ENCODE measurements around the gene DRG2. TPM values are rescaled to one million over a fixed set of nuclear protein-coding genes. Genes with fewer than 3 reads are reported as not detected.

The DRG2 gene
- total RNA-seq, 1 donor, result 32.5 TPM

GRCh38 chr17:18065546-18065945 is 22.2 kb upstream of the DRG2 start:
- no peaks in the 10 kb centered on the region for H3K27me3 ChIP-seq (ENCODE audit: insufficient read depth, low read length)
- H3K9me3 ChIP-seq (ENCODE audit: low read depth, low read length), result no peaks in the 10 kb centered on the region
- no peaks in the 10 kb centered on the region for H3K4me1 ChIP-seq (ENCODE audit: insufficient read depth, low read length)
- no peak overlapping the region for H3K4me3 ChIP-seq (ENCODE audit: low read length)

DNA sequence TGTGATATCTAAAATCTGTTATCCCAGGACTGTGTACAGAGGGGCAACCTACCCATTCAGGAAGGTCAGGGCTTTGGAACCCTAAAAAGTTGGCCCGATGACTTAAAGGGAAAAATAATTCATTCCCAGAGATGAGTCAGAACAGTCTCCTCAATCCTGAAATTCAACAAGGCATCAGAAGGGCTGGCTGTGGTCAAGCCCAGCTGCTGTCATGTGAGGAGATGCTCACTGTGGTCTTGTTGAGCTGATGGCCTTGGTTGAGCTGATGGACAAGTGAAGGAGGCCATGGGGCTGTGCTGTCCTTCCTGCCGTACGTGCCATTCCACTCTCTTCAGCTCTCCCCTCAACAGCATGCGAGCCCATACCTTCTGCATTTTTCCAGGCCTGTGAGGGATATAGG is 20.9 kb upstream of the DRG2 start:
- H3K4me1 ChIP-seq (ENCODE audit: insufficient read depth, low read length), result peaks cover 7% of the 10 kb centered on the region
- no peak overlapping the region for H3K4me3 ChIP-seq (ENCODE audit: low read length)
- H3K27me3 ChIP-seq (ENCODE audit: insufficient read depth, low read length), result no peaks in the 10 kb centered on the region
- no peaks in the 10 kb centered on the region for H3K9me3 ChIP-seq (ENCODE audit: low read depth, low read length)

GRCh38 chr17:18069101-18069500 is 18.6 kb upstream of the DRG2 start:
- H3K4me3 ChIP-seq (ENCODE audit: low read length), result no peak overlapping the region
- H3K4me1 ChIP-seq (ENCODE audit: insufficient read depth, low read length), result peaks cover 7% of the 10 kb centered on the region
- no peaks in the 10 kb centered on the region for H3K9me3 ChIP-seq (ENCODE audit: low read depth, low read length)
- no peaks in the 10 kb centered on the region for H3K27me3 ChIP-seq (ENCODE audit: insufficient read depth, low read length)

- Histone ChIP-seq H3K4me1 (ENCODE audit: insufficient read depth, low read length) (peaks cover 7% of the 10 kb centered on the region), H3K4me3 (ENCODE audit: low read length) (no peak overlapping the region), H3K27me3 (ENCODE audit: insufficient read depth, low read length) (no peaks in the 10 kb centered on the region), H3K9me3 (ENCODE audit: low read depth, low read length) (no peaks in the 10 kb centered on the region)
Observed at GRCh38 chr17:18070861-18071340, 16.8 kb upstream of the DRG2 start.

GRCh38 chr17:18071751-18072150 is 16.0 kb upstream of the DRG2 start:
- H3K27me3 ChIP-seq (ENCODE audit: insufficient read depth, low read length), result no peaks in the 10 kb centered on the region
- peaks cover 7% of the 10 kb centered on the region for H3K4me1 ChIP-seq (ENCODE audit: insufficient read depth, low read length)
- H3K9me3 ChIP-seq (ENCODE audit: low read depth, low read length), result no peaks in the 10 kb centered on the region
- H3K4me3 ChIP-seq (ENCODE audit: low read length), result no peak overlapping the region

GRCh38 chr17:18074566-18075272 is 13.0 kb upstream of the DRG2 start:
- Histone ChIP-seq H3K4me3 (ENCODE audit: low read length) (no peak overlapping the region), H3K27me3 (ENCODE audit: insufficient read depth, low read length) (no peaks in the 10 kb centered on the region), H3K9me3 (ENCODE audit: low read depth, low read length) (no peaks in the 10 kb centered on the region), H3K4me1 (ENCODE audit: insufficient read depth, low read length) (peaks cover 7% of the 10 kb centered on the region)

- no peaks in the 10 kb centered on the region for H3K4me1 ChIP-seq (ENCODE audit: insufficient read depth, low read length)
- no peaks in the 10 kb centered on the region for H3K9me3 ChIP-seq (ENCODE audit: low read depth, low read length)
- H3K4me3 ChIP-seq (ENCODE audit: low read length), result no peak overlapping the region
- no peaks in the 10 kb centered on the region for H3K27me3 ChIP-seq (ENCODE audit: insufficient read depth, low read length)
Observed at GRCh38 chr17:18076936-18077335, 10.8 kb upstream of the DRG2 start.

- H3K4me1 ChIP-seq (ENCODE audit: insufficient read depth, low read length), result no peaks in the 10 kb centered on the region
- H3K27me3 ChIP-seq (ENCODE audit: insufficient read depth, low read length), result no peaks in the 10 kb centered on the region
- H3K4me3 ChIP-seq (ENCODE audit: low read length), result no peak overlapping the region
- H3K9me3 ChIP-seq (ENCODE audit: low read depth, low read length), result no peaks in the 10 kb centered on the region
Observed at GRCh38 chr17:18079543-18079942, 8.2 kb upstream of the DRG2 start.

GRCh38 chr17:18084256-18084655 is 3.5 kb upstream of the DRG2 start:
- peaks cover 18% of the 10 kb centered on the region for H3K4me1 ChIP-seq (ENCODE audit: insufficient read depth, low read length)
- H3K27me3 ChIP-seq (ENCODE audit: insufficient read depth, low read length), result no peaks in the 10 kb centered on the region
- no peaks in the 10 kb centered on the region for H3K9me3 ChIP-seq (ENCODE audit: low read depth, low read length)

GRCh38 chr17:18089613-18090012 is 1.9 kb downstream of the DRG2 start:
- no peaks in the 10 kb centered on the region for H3K9me3 ChIP-seq (ENCODE audit: low read depth, low read length)
- peaks cover 24% of the 10 kb centered on the region for H3K4me1 ChIP-seq (ENCODE audit: insufficient read depth, low read length)
- H3K27me3 ChIP-seq (ENCODE audit: insufficient read depth, low read length), result no peaks in the 10 kb centered on the region
- no peak overlapping the region for H3K4me3 ChIP-seq (ENCODE audit: low read length)

More at GRCh38 chr17:18084256-18084655, 3.5 kb upstream of the DRG2 start:
- no peak overlapping the region for H3K4me3 ChIP-seq (ENCODE audit: low read length)

- Histone ChIP-seq H3K9me3 (ENCODE audit: low read depth, low read length) (no peaks in the 10 kb centered on the region), H3K4me1 (ENCODE audit: insufficient read depth, low read length) (peaks cover 10% of the 10 kb centered on the region), H3K27me3 (ENCODE audit: insufficient read depth, low read length) (no peaks in the 10 kb centered on the region), H3K4me3 (ENCODE audit: low read length) (no peak overlapping the region)
Observed at GRCh38 chr17:18093616-18094408, 6.1 kb downstream of the DRG2 start.

DNA sequence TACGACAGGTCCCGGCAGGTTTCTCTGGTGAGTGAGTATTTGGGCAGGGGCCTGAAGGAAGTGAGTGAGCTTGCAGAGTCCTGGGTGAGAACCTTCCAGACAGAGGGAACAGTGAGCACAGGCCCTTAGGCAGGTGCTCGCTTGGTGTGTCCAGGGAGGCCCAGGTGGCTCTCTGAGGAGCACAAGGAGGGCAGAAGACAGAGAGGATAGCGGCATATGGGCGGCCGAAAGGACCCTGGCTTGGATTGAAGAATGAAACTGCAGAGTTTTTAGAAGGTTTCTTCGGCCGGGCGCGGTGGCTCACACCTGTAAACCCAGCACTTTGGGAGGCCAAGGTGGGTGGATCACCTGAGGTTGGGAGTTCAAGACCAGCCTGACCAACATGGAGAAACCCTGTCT is 6.7 kb downstream of the DRG2 start:
- Histone ChIP-seq H3K9me3 (ENCODE audit: low read depth, low read length) (no peaks in the 10 kb centered on the region), H3K4me1 (ENCODE audit: insufficient read depth, low read length) (peaks cover 5% of the 10 kb centered on the region), H3K4me3 (ENCODE audit: low read length) (no peak overlapping the region), H3K27me3 (ENCODE audit: insufficient read depth, low read length) (no peaks in the 10 kb centered on the region)

- H3K9me3 ChIP-seq (ENCODE audit: low read depth, low read length), result no peaks in the 10 kb centered on the region
- H3K27me3 ChIP-seq (ENCODE audit: insufficient read depth, low read length), result no peaks in the 10 kb centered on the region
- H3K4me1 ChIP-seq (ENCODE audit: insufficient read depth, low read length), result peaks cover 7% of the 10 kb centered on the region
- no peak overlapping the region for H3K4me3 ChIP-seq (ENCODE audit: low read length)
Observed at GRCh38 chr17:18099516-18099915, 11.8 kb downstream of the DRG2 start.

DNA sequence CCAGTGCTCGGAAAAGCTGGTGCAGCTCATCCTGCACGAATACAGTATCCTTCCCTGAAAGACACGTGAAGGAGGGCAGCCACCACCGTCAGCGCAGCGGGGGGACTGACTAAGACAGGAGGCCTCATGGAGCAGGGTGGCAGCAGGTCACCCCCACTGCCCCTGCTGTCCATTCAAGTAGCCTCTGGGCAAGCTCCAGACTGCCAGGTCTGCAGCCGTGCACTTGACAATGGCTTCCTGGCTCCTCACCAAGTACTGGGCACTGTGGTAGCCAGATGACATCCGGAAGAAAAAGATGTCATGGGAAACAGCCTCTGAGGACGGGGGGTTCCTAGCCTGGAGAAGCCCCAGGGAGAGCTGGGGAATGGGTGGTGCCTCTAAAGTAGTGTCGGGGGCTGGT is 12.9 kb downstream of the DRG2 start:
- Histone ChIP-seq H3K27me3 (ENCODE audit: insufficient read depth, low read length) (no peaks in the 10 kb centered on the region), H3K4me3 (ENCODE audit: low read length) (no peak overlapping the region), H3K4me1 (ENCODE audit: insufficient read depth, low read length) (peaks cover 7% of the 10 kb centered on the region), H3K9me3 (ENCODE audit: low read depth, low read length) (no peaks in the 10 kb centered on the region)

GRCh38 chr17:18101828-18102227 is 14.1 kb downstream of the DRG2 start:
- H3K9me3 ChIP-seq (ENCODE audit: low read depth, low read length), result no peaks in the 10 kb centered on the region
- no peaks in the 10 kb centered on the region for H3K27me3 ChIP-seq (ENCODE audit: insufficient read depth, low read length)
- H3K4me3 ChIP-seq (ENCODE audit: low read length), result no peak overlapping the region
- H3K4me1 ChIP-seq (ENCODE audit: insufficient read depth, low read length), result peaks cover 7% of the 10 kb centered on the region

Measured in mononuclear cell (primary cell).